ENCODE results near the gene ITPK1.

Gene ITPK1

DNA sequence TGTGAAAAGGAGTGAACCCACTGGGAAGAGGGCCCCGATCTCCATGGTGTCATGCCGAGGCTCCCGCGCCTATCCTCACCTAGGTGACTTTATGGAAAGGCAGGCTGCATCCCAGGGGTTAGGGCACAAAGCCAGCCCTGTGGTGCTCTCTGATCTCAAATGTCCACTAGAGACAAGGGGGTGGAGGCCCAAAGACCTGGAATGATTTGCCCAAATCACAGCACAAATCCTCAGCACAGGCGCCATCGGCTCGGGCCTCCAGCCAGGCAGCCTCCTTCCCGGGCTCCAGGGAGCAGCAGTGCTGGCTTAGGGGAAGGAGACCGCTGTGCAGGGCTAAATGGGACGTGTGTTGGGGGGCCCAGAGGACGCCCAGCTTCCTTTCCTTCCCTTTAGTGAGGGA, 175.2 kb downstream of the ITPK1 start:
- DNase-seq (ENCODE audit: low read depth, low spot score) = no peak
- no peak overlapping the region for H3K4me3 ChIP-seq (ENCODE audit: low read length)

DNA sequence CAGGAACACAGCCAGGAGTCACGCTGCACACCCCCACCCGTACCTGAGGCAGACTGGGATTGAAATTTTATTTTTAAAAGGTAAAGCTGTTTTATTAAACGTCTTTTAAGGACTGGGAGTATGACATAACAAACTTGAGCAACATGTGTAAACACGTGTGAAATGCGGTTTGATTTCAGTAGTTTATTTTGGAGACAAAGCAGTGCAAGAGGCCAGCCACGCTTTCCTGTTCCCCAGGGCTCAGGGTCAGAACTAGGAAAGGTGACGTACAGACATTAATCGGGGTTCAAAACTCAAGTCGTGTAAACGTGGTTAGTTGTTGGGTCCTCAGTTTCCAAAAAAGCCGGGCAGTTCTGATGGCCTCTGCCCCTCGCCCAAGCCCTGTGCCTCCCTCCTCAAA, 176.0 kb downstream of the ITPK1 start:
- no peak overlapping the region for H3K4me3 ChIP-seq (ENCODE audit: low read length)
- DNase-seq (ENCODE audit: low read depth, low spot score) = no peak

- no peak for DNase-seq (ENCODE audit: low read depth, low spot score)
- H3K4me3 ChIP-seq (ENCODE audit: low read length) = no peak overlapping the region
Measured at GRCh38 chr14:92938890-92939671, 176.6 kb downstream of the ITPK1 start.

DNA sequence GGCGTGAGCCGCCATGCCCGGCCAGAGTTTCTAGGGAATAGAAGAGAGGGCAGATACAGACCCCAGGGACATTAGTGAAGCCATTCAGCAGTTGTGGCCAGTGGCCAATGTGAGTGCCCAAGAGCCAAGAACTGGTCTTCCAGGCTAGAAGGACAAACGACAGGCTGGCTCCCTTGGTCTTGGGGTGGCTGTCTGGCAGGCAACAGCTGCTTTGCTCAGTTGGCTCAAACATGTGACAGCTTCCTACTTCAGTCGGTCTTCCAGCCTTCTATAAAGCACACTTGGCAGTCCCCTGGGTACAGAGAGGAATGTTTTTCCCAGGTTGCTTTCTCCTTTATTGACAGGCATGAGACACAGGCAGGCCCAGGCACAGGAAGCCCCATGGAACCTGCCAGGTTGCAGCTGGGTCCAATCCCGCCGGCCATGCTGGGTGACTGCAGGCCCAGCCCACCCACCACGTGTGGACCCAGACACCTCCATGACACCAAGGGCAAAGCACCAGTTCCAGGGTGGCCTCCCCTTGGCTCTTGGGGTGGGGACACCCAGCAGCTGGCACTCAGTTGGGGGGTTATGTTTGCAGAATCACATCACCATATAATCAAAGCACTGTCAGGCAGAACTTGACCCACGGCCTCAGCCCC, 177.4 kb downstream of the ITPK1 start:
- no peak for DNase-seq (ENCODE audit: low read depth, low spot score)
- H3K4me3 ChIP-seq (ENCODE audit: low read length) = no peak overlapping the region

DNA sequence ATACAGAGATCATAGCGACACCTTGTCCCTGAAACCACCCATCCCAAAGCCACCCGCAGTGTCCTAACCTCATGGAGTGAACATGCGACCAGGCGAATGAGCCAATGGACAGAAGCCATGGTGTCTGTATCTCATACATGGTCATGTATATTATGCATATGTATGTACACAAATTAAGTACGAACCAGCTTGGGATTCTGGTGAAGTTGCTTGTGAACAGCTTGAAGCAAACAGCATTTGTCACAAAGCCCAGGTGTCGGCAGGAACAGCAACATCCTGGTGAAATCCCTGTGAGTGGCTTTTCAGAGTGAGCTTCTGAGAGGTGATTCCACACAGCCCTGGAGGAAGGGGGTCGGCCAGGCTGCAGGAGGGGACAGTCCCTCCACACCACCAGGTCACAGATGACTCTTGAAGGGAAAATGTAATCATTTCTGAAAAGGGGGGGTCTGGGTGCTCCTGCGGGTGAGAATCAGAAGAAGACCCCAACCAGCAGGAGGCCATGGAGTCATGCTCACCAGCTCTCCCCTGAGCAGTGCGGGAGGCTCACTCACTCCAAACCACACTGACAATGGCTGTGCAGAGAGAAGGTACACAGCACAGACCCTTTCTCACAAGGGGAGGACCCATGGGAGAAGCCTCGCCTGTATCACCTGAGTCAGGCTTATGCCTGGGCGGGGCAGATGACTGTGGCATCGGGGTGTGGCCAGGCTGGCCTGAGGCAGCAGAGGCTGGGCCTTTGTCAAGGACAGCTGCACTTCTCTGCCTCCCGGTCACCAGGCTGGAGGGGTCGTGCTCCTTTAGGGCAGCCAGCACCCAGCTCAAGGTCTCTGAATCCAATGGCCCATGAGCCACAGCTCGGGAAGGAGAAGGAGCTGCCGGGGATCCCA, 178.4 kb downstream of the ITPK1 start:
- DNase-seq (ENCODE audit: low read depth, low spot score) = no peak
- no peak overlapping the region for H3K4me3 ChIP-seq (ENCODE audit: low read length)

DNA sequence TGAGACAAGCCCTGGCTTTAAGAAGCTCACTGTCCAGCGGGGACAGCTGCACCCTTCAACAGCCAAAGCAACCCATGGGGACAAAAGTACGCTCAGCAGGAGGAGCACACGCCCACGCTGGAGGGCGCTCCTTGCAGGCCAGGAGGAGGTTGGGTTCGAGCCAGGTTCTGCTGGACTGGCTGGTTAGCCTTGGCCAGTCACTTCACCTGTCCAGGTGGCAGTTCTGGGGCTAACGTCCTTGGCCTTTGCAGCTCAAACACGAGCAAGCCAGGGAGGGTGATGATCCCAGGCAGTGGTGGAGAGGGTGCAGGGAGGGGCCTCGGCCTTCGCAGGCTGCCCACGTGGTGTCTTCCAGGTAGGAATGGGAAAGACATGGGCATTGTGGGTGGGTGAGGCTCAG, 179.6 kb downstream of the ITPK1 start:
- no peak for DNase-seq (ENCODE audit: low read depth, low spot score)
- no peak overlapping the region for H3K4me3 ChIP-seq (ENCODE audit: low read length)

GRCh38 chr14:92935446-92935845, 180.3 kb downstream of the ITPK1 start:
- no peak overlapping the region for H3K4me3 ChIP-seq (ENCODE audit: low read length)
- DNase-seq (ENCODE audit: low read depth, low spot score) = no peak

DNA sequence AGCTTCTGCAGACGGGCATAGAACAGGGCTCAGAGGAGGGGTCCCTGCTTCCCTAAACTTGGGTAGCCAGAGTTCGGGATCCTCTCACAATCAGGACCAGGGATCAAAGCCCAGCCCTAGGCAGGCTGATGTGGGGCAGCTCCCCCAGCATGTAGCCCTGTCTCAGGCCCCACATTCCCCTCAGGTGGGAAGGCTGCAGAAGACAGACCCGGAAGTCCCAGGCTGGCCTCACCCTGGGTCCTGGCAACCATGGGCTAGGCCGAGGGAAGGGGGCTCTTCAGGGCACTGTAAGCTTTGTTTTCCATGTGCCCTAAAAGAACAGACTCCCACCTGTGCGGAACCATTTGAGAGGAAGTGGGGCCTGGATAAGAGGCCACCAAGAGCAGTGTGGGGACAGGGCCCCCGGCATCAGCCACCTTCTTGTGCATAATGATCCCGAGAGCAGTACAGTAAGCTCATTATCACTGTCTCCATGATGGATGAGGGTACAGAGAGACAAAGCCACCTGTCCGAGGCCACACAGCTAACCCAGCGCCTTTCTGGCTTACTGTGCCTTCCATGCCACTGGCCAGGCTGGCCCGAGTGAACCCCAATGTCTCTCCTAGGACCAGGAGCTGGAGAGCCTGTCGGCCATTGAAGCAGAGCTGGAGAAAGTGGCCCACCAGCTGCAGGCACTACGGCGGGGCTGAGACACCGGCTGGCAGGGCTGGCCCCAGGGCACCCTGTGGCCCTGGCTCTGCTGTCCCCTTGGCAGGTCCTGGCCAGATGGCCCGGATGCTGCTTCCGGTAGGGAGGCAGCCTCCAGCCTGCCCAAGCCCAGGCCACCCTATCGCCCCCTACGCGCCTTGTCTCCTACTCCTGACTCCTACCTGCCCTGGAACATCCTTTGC, 181.3 kb downstream of the ITPK1 start:
- no peak for DNase-seq (ENCODE audit: low read depth, low spot score)
- no peak overlapping the region for H3K4me3 ChIP-seq (ENCODE audit: low read length)

- H3K4me3 ChIP-seq (ENCODE audit: low read length) = no peak overlapping the region
- no peak for DNase-seq (ENCODE audit: low read depth, low spot score)
Measured at GRCh38 chr14:92933481-92933880, 182.2 kb downstream of the ITPK1 start.

- no peak for DNase-seq (ENCODE audit: low read depth, low spot score)
- no peak overlapping the region for H3K4me3 ChIP-seq (ENCODE audit: low read length)
Measured at GRCh38 chr14:92932448-92933395, 183.0 kb downstream of the ITPK1 start.

- no peak for DNase-seq (ENCODE audit: low read depth, low spot score)
- no peak overlapping the region for H3K4me3 ChIP-seq (ENCODE audit: low read length)
Measured at GRCh38 chr14:92931681-92932447, 183.9 kb downstream of the ITPK1 start.

DNA sequence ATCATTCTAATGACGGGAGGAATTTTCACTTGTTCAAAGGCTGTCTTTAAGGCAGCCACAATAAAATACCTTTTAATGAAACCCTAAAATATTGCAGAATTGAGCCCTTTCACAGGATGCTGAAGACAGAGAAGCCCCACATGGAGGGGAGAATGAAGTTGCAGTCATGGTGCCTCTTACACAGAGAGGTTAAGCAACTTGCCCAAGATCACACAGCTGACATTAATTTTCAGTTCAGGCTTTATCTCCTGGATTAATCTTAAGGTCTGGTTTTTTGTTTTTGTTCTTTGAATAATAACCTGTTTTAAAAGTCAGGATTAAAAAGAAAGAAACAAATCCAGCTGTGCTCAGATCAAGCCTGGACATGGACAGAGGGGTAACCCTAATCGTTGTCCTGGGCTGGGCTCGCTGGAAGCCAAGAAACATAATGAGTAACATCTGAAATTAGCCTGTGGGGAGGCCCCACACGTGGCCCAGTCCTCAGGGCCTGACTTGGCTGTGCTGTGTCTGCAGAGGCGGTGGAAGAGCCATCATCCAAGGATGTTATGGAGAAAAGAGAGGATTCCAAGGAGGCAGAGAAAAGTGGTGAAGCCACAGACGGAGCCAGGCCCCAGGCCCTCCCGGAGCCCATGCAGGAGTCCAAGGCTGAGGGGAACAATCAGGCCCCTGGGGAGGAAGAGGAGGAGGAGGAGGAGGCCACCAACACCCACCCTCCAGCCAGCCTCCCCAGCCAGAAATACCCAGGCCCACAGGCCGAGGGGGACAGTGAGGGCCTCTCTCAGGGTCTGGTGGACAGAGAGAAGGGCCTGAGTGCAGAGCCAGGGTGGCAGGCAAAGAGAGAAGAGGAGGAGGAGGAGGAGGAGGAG, 184.8 kb downstream of the ITPK1 start:
- no peak overlapping the region for H3K4me3 ChIP-seq (ENCODE audit: low read length)
- no peak for DNase-seq (ENCODE audit: low read depth, low spot score)

DNA sequence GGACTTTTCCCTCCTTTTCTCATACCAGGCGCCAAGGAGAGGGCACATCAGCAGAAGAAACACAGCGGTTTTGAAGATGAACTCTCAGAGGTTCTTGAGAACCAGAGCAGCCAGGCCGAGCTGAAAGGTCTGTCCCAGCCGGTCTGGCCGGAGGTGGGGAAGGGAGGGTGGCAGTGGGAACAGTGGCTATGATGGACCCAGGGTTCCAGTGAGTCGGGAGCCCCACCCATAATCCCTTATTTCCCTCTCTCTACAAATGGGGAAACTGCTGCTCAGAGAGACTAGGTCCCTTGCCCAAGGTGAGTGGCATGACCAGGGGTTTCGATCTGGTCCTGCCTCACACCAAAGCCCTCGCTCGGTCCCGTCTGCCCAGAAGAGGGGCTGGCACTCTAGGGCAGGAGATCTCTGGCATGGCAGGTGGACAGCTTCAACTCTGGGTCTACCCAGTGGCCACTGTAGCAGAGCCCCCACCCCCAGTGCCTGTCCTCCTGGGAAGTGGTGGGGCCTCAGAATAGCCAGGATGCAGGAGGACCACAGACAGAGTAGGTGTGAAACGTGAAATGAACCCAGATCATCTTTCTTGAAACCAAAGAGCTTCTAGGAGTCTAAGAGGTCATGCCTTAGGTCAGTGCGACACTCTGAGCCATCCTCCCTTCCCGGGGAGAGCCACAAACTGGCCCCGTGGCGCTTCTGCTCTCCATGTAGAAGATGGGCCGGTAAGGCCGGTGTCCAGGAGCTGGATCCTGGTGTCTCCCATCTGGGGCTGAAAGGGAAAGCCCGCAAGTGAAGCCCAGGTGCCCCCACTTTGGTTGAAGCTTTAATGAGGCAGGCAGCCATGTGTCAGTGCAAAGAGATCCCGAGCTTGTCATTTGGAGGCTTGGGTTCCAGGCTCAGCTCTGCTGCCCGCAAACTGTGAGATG, 185.8 kb downstream of the ITPK1 start:
- no peak for DNase-seq (ENCODE audit: low read depth, low spot score)
- no peak overlapping the region for H3K4me3 ChIP-seq (ENCODE audit: low read length)

DNA sequence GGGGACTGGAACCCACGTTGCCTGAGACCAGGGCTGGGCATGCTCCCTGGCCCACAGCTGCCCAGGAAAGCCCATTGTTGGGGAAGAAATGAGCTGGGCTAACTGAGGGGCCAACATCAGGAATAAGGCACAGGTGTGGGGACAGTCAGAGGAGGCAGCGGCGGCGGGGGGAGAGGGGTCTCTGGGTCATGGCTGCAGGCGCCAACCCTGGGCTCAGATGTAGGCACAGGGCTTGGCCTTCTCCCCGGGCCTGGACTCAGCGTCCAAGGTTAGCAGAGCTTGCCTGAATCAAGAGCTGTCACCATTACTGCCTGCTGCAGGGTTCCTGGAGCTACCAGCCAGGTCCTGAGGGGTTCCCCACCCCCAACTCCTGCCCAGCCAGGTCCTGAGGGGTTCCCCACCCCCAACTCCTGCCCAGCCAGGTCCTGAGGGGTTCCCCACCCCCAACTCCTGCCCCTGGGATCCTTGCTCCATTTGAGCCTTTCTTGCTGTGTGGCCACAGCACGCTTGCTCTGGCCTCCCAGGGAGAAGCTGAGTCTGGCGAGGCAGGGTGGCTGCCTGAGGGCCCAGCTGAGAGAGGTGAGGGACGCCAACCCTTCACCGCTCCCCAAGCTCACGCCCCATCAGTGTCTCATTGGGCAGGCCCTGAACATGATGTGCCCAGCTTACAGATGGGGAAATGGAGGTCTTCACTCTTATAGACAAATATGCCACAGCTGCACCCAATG, 186.6 kb downstream of the ITPK1 start:
- DNase-seq (ENCODE audit: low read depth, low spot score) = no peak
- H3K4me3 ChIP-seq (ENCODE audit: low read length) = no peak overlapping the region

DNA sequence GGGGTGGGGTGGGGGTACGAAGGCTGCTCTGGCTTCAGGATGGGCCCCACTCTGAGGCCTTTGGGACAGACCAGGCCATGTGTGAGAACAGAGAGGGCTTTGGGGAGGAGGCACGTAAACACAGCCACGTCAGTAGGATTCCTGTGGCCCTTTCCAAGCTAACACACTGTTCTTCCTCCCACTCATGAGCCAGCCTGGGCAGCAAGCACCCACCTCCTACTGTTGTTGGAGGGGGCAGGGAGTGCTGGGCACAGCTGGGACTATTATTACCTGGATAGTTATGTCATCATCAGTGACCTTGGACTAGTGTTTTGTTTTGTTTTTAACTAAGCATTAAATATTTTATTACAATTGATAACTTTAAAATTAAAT, 187.5 kb downstream of the ITPK1 start:
- H3K4me3 ChIP-seq (ENCODE audit: low read length) = no peak overlapping the region
- no peak for DNase-seq (ENCODE audit: low read depth, low spot score)
